Ovary (tissue), 3 donors: ENCODE data around the gene PCSK5.

ENCODE experiments used
- CTCF ChIP-seq, 3 donors: fragments of 450-650 bp in 2 of 3; fragments of 200-600 bp in 1 of 3; IDR thresholded peaks; one replicate each; pipeline versions ENCODE4 v1.5.1 to v1.8.0; 2016 to 2022; ENCODE audit warnings: antibody characterized with exemption in 3 of 3, mild to moderate bottlenecking in 1 of 3
- EP300 ChIP-seq: sonication (generic); formaldehyde crosslinking; IDR thresholded peaks from one replicate; pipeline ENCODE4 v1.6.1; 2017; ENCODE audit warnings: antibody characterized with exemption
- POLR2A ChIP-seq: fragments of 450-650 bp; IDR thresholded peaks from one replicate; pipeline ENCODE4 v1.6.1; 2017; ENCODE audit warnings: antibody characterized with exemption, mild to moderate bottlenecking, moderate library complexity
- donor health status: DM: no; HTN: no; CAD: no.

- TF ChIP-seq CTCF (IDR thresholded peaks at IDR 0.05) (no peak), POLR2A (no peak), EP300 (no peak)
Observed at GRCh38 chr9:76136986-76137385, 246.5 kb downstream of the PCSK5 start.
